Measurements from ENCODE around the gene MACF1. TPM values are rescaled to one million over a fixed set of nuclear protein-coding genes. Genes with fewer than 3 reads are reported as not detected.

Gene MACF1
- polyA plus RNA-seq, 1 of the 3 experiments (the other 2 are of a cell fraction), result 37.6 TPM

- Histone ChIP-seq H3K4me2 (no peak overlapping the region), H3K4me1 (ENCODE audit: control insufficient read depth in 1 of 2, insufficient read depth in 2 of 2, low read depth in 1 of 2, low read length in 1 of 2) (peaks cover 0 to 7% of the 10 kb centered on the region in 2 experiments; a peak in 1 of 4 replicates), H3K27ac (ENCODE audit: low read depth in 2 of 2, low read length in 1 of 2) (no peak overlapping the region), H3K9ac (no peak overlapping the region), H2AFZ (ENCODE audit: low read depth) (no peak overlapping the region), H3K4me3 (ENCODE audit: low read depth in 2 of 2, low read length in 1 of 2) (no peak overlapping the region), H3K79me2 (ENCODE audit: insufficient read depth) (peaks cover 28% of the 10 kb centered on the region), H3K27me3 (ENCODE audit: insufficient read depth) (no peaks in the 10 kb centered on the region), H4K20me1 (ENCODE audit: insufficient read depth) (0 out of 2 replicates have a peak, but pooled peaks cover 4% of the 10 kb centered on the region), H3K36me3 (replicated peaks in 1 of 2; ENCODE audit: control insufficient read depth in 1 of 2, insufficient read depth in 2 of 2, low read length in 1 of 2) (peaks cover 53 to 71% of the 10 kb centered on the region in 2 experiments), H3K9me2 (no peaks in the 10 kb centered on the region), H3K9me3 (no peaks in the 10 kb centered on the region), H3F3A (replicated peaks; ENCODE audit: insufficient read depth) (peaks cover 5% of the 10 kb centered on the region)
- TF ChIP-seq ZBTB33 (IDR thresholded peaks at IDR 0.05; ENCODE audit: borderline replicate concordance, low read depth) (no peak), MEF2A (IDR thresholded peaks at IDR 0.05; ENCODE audit: borderline replicate concordance, low read depth) (no peak), NRF1 (IDR thresholded peaks at IDR 0.05; ENCODE audit: low read depth, low read length) (no peak), GABPA (IDR thresholded peaks at IDR 0.05; ENCODE audit: low read depth) (no peak), RFX5 (IDR thresholded peaks at IDR 0.05; ENCODE audit: low read length) (no peak), FOXJ3 (CRISPR knock-in tag; IDR thresholded peaks at IDR 0.05) (no peak), IRF3 (IDR thresholded peaks at IDR 0.05; ENCODE audit: low read depth, low read length) (no peak)
- ChIA-PET CTCF (interaction anchor here (0.9 to 1.1 kb wide), 3 partner anchors 18 to 96 kb away, joined by 3 to 4 read pairs (median 3); no protein-coding TSS in a partner anchor), POLR2A (no interaction called here)
- no peak for DNase-seq
- WGBS (ENCODE audit: low lambda C conversion rate), result 93% methylated on average over 1 of the region's 1 CpG
Measured at GRCh38 chr1:39287541-39287940, 83.0 kb downstream of the MACF1 start.

- 81% methylated on average over 5 of the region's 5 CpGs for WGBS (ENCODE audit: low lambda C conversion rate)
- Histone ChIP-seq H2AFZ (ENCODE audit: low read depth) (no peak overlapping the region), H3K4me3 (ENCODE audit: low read depth in 2 of 2, low read length in 1 of 2) (no peak overlapping the region), H3K4me2 (no peak overlapping the region), H3F3A (replicated peaks; ENCODE audit: insufficient read depth) (peaks cover 8% of the 10 kb centered on the region), H3K9ac (no peak overlapping the region), H3K4me1 (ENCODE audit: control insufficient read depth in 1 of 2, insufficient read depth in 2 of 2, low read depth in 1 of 2, low read length in 1 of 2) (peaks cover 0 to 19% of the 10 kb centered on the region in 2 experiments; a peak in 1 of 4 replicates), H3K9me2 (no peaks in the 10 kb centered on the region), H3K79me2 (ENCODE audit: insufficient read depth) (peaks cover 21% of the 10 kb centered on the region), H3K27ac (ENCODE audit: low read depth in 2 of 2, low read length in 1 of 2) (peak overlapping the region in 1 of 2 experiments; percentile 30; a peak in 2 of 4 replicates), H3K36me3 (replicated peaks in 1 of 2; ENCODE audit: control insufficient read depth in 1 of 2, insufficient read depth in 2 of 2, low read length in 1 of 2) (peaks cover 53 to 74% of the 10 kb centered on the region in 2 experiments), H4K20me1 (ENCODE audit: insufficient read depth) (0 out of 2 replicates have a peak, but pooled peaks cover 4% of the 10 kb centered on the region), H3K9me3 (no peaks in the 10 kb centered on the region), H3K27me3 (ENCODE audit: insufficient read depth) (no peaks in the 10 kb centered on the region)
- ChIA-PET CTCF (interaction anchor here (0.9 kb wide), 1 partner anchor 30 kb away, joined by 3 read pairs; no protein-coding TSS in a partner anchor), POLR2A (no interaction called here)
- DNase-seq, result no peak
- TF ChIP-seq JUND (IDR thresholded peaks at IDR 0.05), result peak; percentile 55
- TF ChIP-seq TCF12 (IDR thresholded peaks at IDR 0.05), result peak; percentile 62
- TF ChIP-seq FOSL2 (IDR thresholded peaks at IDR 0.05; ENCODE audit: borderline replicate concordance, low read depth), result peak; percentile 48; the same call in 1 of the 2 replicates
- no peak for TF ChIP-seq POLR2AphosphoS5 (IDR thresholded peaks at IDR 0.05; ENCODE audit: low read depth, low read length)
Measured at GRCh38 chr1:39288735-39289465, 84.4 kb downstream of the MACF1 start.

Measured in SK-N-SH (cell line).